Small intestine (tissue), 7 donors: Measurements from ENCODE around the gene DNALI1. TPM values are rescaled to one million over a fixed set of nuclear protein-coding genes. Genes with fewer than 3 reads are reported as not detected.

Source experiments
- DNase-seq, 2 donors: peaks; one replicate each; pipeline versions ENCODE4 v3.0.0 to v3.0.0-alpha.2; 2013
- FAIRE-seq: peaks from 2 replicates; lab custom pipeline; 2012; peaks lifted over from hg19 to GRCh38; lab: Jason Lieb, UNC
- H3K27ac ChIP-seq, 3 donors: one replicate each; pipeline ENCODE4 v1.5.1; 2013; ENCODE audit warnings: low read length in 2 of 3, mild to moderate bottlenecking in 2 of 3, control low read depth in 1 of 3, inconsistent platforms in 1 of 3, low read depth in 1 of 3, moderate library complexity in 1 of 3
- H3K27me3 ChIP-seq, 3 donors: one replicate each; pipeline ENCODE4 v1.6.1; 2013; ENCODE audit warnings: low read length in 3 of 3, inconsistent platforms in 1 of 3; ENCODE audit not compliant: control insufficient read depth in 3 of 3, insufficient read depth in 3 of 3
- H3K36me3 ChIP-seq, 3 donors: one replicate each; pipeline ENCODE4 v1.6.1; 2013; ENCODE audit warnings: low read length in 3 of 3, inconsistent platforms in 1 of 3, low read depth in 1 of 3, mild to moderate bottlenecking in 1 of 3, moderate library complexity in 1 of 3; ENCODE audit not compliant: control insufficient read depth in 3 of 3, insufficient read depth in 2 of 3
- H3K4me1 ChIP-seq, 3 donors: one replicate each; pipeline ENCODE4 v1.6.1; 2013; ENCODE audit warnings: low read length in 2 of 3, inconsistent platforms in 1 of 3, low read depth in 1 of 3, mild to moderate bottlenecking in 1 of 3, moderate library complexity in 1 of 3; ENCODE audit not compliant: control insufficient read depth in 3 of 3, insufficient read depth in 2 of 3
- H3K4me3 ChIP-seq, 3 donors: one replicate each; pipeline ENCODE4 v1.5.1; 2013; ENCODE audit warnings: low read length in 3 of 3, control low read depth in 1 of 3, inconsistent platforms in 1 of 3, low read depth in 1 of 3, mild to moderate bottlenecking in 1 of 3, moderate library complexity in 1 of 3
- H3K9me3 ChIP-seq, 2 donors: one replicate each; pipeline ENCODE4 v1.6.1; 2013; ENCODE audit warnings: low read depth in 1 of 2, low read length in 1 of 2; ENCODE audit not compliant: control insufficient read depth in 2 of 2, insufficient read depth in 1 of 2
- WGBS, 3 donors: extraction: QIAGEN DNeasy Blood & Tissue Kit; methylation state at CpG; one replicate each; pipeline ENCODE4 v1.1.7; 2013; 5-methylcytosine and 5-hydroxymethylcytosine counted together
- polyA plus RNA-seq, 4 donors: library from polyadenylated mRNA; stranded (reverse) in 3 of 4; unstranded in 1 of 4; fragments of 200-250 nt in 3 of 4; fragments of 120-200 nt in 1 of 4; gene quantifications; one replicate each; pipeline versions ENCODE4 v1.2.1 to v1.2.3, GENCODE V29; 2013
- donor health status: healthy with polysubstance abuse.
- donor health status: control.
- donor health status: control.
- donor health status: Bipolar disorder and iron deficiency.
- donor health status: healthy.

Gene DNALI1
- polyA plus RNA-seq, 4 donors = 1.6 to 30.0 (median 3.8) TPM

GRCh38 chr1:37540036-37540785, 16.5 kb upstream of the DNALI1 start:
- no peaks in the 10 kb centered on the region for H3K27me3 ChIP-seq
- peaks cover 11 to 43% (median 14%) of the 10 kb centered on the region in 3 donors for H3K36me3 ChIP-seq
- H3K4me3 ChIP-seq = no peak overlapping the region
- no peak for FAIRE-seq
- H3K27ac ChIP-seq = no peak overlapping the region
- no peaks in the 10 kb centered on the region for H3K9me3 ChIP-seq
- DNase-seq = no peak
- H3K4me1 ChIP-seq = no peaks in the 10 kb centered on the region
- WGBS, 3 donors = 95 to 98% (median 97%) methylated on average over 30 of the region's 30 CpGs

DNA sequence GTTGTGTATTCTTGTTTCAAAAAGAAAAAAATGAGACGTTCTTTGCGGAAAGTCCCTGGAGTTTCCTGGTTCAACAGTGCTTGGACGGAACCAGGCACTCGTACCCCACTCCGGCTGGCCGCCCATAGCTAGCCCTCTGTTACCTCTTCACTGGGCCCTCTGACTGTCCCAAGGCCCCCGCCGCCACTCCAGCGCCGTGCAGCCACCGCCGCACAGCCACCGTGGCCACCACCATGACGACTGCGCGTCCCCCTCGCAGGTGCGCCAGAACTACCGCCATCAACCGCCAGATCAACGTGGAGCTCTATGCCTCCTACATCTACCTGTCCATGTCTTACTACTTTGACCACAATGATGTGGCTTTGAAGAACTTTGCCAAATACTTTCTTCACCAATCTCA, 12.2 kb upstream of the DNALI1 start:
- Histone ChIP-seq H3K4me3 (no peak overlapping the region), H3K9me3 (no peaks in the 10 kb centered on the region), H3K27me3 (no peaks in the 10 kb centered on the region), H3K36me3 (peaks cover 8 to 40% (median 13%) of the 10 kb centered on the region in 3 donors), H3K27ac (no peak overlapping the region), H3K4me1 (no peaks in the 10 kb centered on the region)
- no peak for DNase-seq
- FAIRE-seq = no peak
- 97 to 99% (median 98%) methylated on average over 21 of the region's 21 CpGs for WGBS, 3 donors

GRCh38 chr1:37545019-37545418, 11.7 kb upstream of the DNALI1 start:
- no peak for DNase-seq
- Histone ChIP-seq H3K27ac (no peak overlapping the region), H3K4me3 (no peak overlapping the region), H3K36me3 (peaks cover 8 to 37% (median 10%) of the 10 kb centered on the region in 3 donors), H3K9me3 (no peaks in the 10 kb centered on the region), H3K27me3 (no peaks in the 10 kb centered on the region), H3K4me1 (no peaks in the 10 kb centered on the region)
- no peak for FAIRE-seq
- WGBS, 3 donors = 76 to 83% (median 80%) methylated on average over 5 of the region's 5 CpGs

DNA sequence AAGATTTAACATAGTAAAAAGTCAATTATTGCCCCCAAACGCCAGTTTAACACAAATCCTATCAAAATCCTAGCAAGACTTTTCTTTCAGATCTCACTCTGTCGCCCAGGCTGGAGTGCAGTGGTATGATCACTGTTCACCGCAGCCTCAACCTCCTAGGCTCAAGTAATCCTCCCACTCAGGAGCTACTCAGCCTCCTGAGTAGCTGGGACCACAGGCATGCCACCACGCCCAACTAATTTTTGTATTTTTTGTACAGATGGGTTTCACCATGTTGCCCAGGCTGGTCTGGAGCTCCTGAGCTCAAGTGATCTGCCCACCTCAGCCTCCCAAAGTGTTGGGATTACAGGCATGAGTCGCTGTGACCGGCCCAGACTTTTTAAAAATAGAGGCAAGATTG, 7.4 kb upstream of the DNALI1 start:
- H3K27me3 ChIP-seq = no peaks in the 10 kb centered on the region
- peaks cover 0 to 1% of the 10 kb centered on the region in 2 donors for H3K9me3 ChIP-seq
- DNase-seq (no peak), FAIRE-seq (no peak)
- H3K4me3 ChIP-seq = no peak overlapping the region
- H3K4me1 ChIP-seq = peaks cover 1 to 10% (median 2%) of the 10 kb centered on the region in 3 donors
- no peak overlapping the region for H3K27ac ChIP-seq
- peaks cover 5 to 24% (median 7%) of the 10 kb centered on the region in 3 donors for H3K36me3 ChIP-seq
- WGBS, 3 donors = 91 to 94% (median 93%) methylated on average over 6 of the region's 6 CpGs

DNA sequence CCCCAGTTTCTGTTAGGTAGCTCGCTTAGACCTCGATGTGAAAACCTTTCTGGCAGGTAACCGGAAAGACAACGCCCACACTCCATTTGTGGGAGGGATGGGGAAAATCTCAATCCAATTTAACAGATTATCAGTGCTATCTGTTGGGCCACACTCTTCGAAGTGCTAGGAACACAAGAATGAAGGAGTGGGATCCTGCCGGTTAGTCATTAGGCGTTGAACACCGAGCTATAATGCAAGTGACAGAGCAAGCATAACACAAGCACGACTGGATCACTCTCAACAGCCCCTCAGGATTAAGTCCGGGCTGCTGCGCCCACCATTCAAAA, 3.2 kb upstream of the DNALI1 start:
- DNase-seq = no peak
- no peaks in the 10 kb centered on the region for H3K27me3 ChIP-seq
- peaks cover 2 to 14% (median 10%) of the 10 kb centered on the region in 3 donors for H3K4me1 ChIP-seq
- peak overlapping the region; percentile 89 to 97 (median 93) for H3K4me3 ChIP-seq
- WGBS, 3 donors = 2% methylated on average over 11 of the region's 11 CpGs
- H3K27ac ChIP-seq = peak overlapping the region; percentile 77 to 91 (median 82)
- H3K9me3 ChIP-seq = peaks cover 0 to 3% of the 10 kb centered on the region in 2 donors
- H3K36me3 ChIP-seq = peaks cover 1 to 13% (median 2%) of the 10 kb centered on the region in 3 donors
- FAIRE-seq = no peak

DNA sequence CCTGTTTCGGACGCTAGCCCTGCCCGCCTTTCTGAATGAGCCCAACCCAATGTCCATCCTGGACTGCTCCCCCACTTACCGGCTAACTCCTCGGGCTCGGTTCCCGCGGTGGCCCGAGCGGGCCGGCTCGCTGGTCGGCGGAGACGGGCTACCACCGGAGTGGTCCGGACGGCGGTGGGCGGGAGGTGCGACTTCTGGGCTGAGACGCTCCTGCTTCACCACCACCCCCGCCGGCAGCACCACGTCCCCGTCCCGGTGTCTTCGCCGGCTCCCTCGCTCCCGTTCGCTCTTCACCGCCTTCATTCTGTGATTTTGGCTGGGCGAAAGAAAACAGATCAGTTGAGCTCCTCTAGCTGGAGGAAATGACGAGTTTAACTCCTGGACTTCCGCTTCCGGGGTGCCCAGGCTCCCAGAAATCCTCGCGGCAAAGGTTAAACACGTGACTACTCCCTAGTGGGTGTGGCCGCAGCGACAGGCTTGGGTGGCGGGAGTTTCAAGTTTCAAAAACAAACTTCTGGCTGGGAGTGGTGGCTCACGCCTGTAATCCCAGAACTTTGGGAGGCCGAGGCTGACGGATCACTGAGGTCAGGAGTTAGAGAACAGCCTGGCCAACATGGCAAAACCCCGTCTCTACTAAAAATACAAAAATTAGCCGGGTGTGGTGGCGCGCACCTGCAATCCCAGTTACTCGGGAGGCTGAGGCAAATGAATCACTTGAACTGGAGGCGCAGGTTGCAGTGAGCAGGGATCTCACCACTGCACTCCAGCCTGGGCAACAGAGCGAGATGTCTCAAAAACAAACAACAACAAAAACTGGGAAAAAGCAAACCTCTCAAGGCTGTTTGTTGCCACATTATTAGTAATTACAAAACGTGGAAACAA, 2.6 kb upstream of the DNALI1 start, which contains the start of gene SNIP1:
SNIP1 (minus strand) TSS at position 367 of the 882 bp plus-strand sequence; CDS start at position 303, 64 bp downstream.
- Histone ChIP-seq H3K4me3 (peak within 1 kb of the TSS; percentile 89 to 97 (median 93)), H3K27ac (peak within 1 kb of the TSS; percentile 77 to 91 (median 82)), H3K9me3 (peaks cover 0 to 3% of the 10 kb centered on the region in 2 donors), H3K27me3 (no peaks in the 10 kb centered on the region), H3K4me1 (peaks cover 2 to 14% (median 10%) of the 10 kb centered on the region in 3 donors), H3K36me3 (peaks cover 1 to 16% (median 2%) of the 10 kb centered on the region in 3 donors)
- DNase-seq (peak; percentile 96 to 97), FAIRE-seq (no peak)
- 12% methylated on average over 54 of the region's 54 CpGs for WGBS, 3 donors

DNA sequence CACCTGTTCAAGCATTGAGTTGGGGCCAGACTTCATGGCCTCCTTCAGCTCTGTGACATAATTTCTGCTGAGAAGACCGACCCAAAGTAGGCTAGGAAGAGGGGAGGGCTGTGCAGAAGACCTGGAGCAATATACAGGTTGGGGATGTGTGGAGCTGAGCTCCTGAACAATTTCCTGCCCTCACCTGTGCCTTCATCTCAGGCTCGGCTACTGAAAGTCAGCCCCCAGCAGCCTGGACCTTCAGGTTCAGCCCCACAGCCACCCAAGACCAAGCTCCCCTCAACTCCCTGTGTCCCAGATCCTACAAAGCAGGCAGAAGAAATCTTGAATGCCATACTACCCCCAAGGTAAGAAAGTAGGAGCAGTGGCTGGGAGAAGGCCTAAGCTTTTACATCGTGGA, 662 bp downstream of the DNALI1 start:
- peak overlapping the region in 1 of 3 donors; percentile 69 for H3K4me3 ChIP-seq
- no peak for DNase-seq
- 80 to 84% (median 83%) methylated on average over 3 of the region's 3 CpGs for WGBS, 3 donors
- peaks cover 0 to 25% (median under 1%) of the 10 kb centered on the region in 3 donors for H3K36me3 ChIP-seq
- H3K27ac ChIP-seq = peak overlapping the region in 1 of 3 donors; percentile 26
- H3K4me1 ChIP-seq = peaks cover 2 to 40% (median 10%) of the 10 kb centered on the region in 3 donors
- FAIRE-seq = no peak
- peaks cover 0 to 3% of the 10 kb centered on the region in 2 donors for H3K9me3 ChIP-seq
- no peaks in the 10 kb centered on the region for H3K27me3 ChIP-seq

- Histone ChIP-seq H3K4me3 (no peak overlapping the region), H3K27ac (no peak overlapping the region), H3K27me3 (no peaks in the 10 kb centered on the region), H3K4me1 (peaks cover 0 to 43% (median under 1%) of the 10 kb centered on the region in 3 donors), H3K36me3 (peaks cover 0 to 29% (median 0%) of the 10 kb centered on the region in 3 donors), H3K9me3 (peaks cover 0 to 3% of the 10 kb centered on the region in 2 donors)
- no peak for FAIRE-seq
- DNase-seq = no peak
- 84 to 90% (median 88%) methylated on average over 1 of the region's 1 CpG for WGBS, 3 donors
Measured at GRCh38 chr1:37558411-37558810, 1.7 kb downstream of the DNALI1 start.
